Spleen (tissue), 11 donors: ENCODE measurements around the gene CARTPT. TPM values are rescaled to one million over a fixed set of nuclear protein-coding genes. Genes with fewer than 3 reads are reported as not detected.

ENCODE experiments used
- DNase-seq: peaks from one replicate; pipeline ENCODE4 v3.0.0-alpha.2; 2020
- H3K27ac ChIP-seq, 8 donors: fragments of 200-600 bp; sonication (generic) in 7 of 8; 1 replicate in 4 of 8; 2 replicates in 4 of 8; pipeline versions ENCODE4 v1.5.0 to v1.8.0; 2016 to 2021; ENCODE audit warnings: inconsistent platforms in 4 of 8, mild to moderate bottlenecking in 4 of 8, moderate library complexity in 1 of 8
- H3K27me3 ChIP-seq, 7 donors: fragments of 200-600 bp; sonication (generic) in 6 of 7; replicated peaks in 1 of 7; 1 replicate in 4 of 7; 2 replicates in 3 of 7; pipeline versions ENCODE4 v1.5.0 to v1.8.0; 2016 to 2021; ENCODE audit warnings: inconsistent platforms in 3 of 7, mild to moderate bottlenecking in 1 of 7
- H3K36me3 ChIP-seq, 6 donors: fragments of 200-600 bp; sonication (generic) in 5 of 6; 1 replicate in 4 of 6; 2 replicates in 2 of 6; pipeline versions ENCODE4 v1.5.0 to v1.8.0; 2016 to 2021; ENCODE audit warnings: inconsistent platforms in 2 of 6
- H3K4me1 ChIP-seq, 6 donors: fragments of 200-600 bp; sonication (generic) in 5 of 6; 1 replicate in 3 of 6; 2 replicates in 3 of 6; pipeline versions ENCODE4 v1.5.0 to v1.8.0; 2016 to 2021; ENCODE audit warnings: inconsistent platforms in 3 of 6
- H3K4me3 ChIP-seq, 8 donors: fragments of 200-600 bp; sonication (generic) in 7 of 8; 1 replicate in 4 of 8; 2 replicates in 4 of 8; pipeline versions ENCODE4 v1.5.0 to v1.8.0; 2016 to 2021; ENCODE audit warnings: inconsistent platforms in 4 of 8, mild to moderate bottlenecking in 4 of 8, moderate library complexity in 2 of 8
- H3K9me3 ChIP-seq, 8 donors: fragments of 200-600 bp; sonication (generic) in 7 of 8; 1 replicate in 4 of 8; 2 replicates in 4 of 8; pipeline versions ENCODE4 v1.5.0 to v1.8.0; 2016 to 2021; ENCODE audit warnings: inconsistent platforms in 4 of 8
- CTCF ChIP-seq, 11 experiments: fragments of 200-600 bp in 7 of 11; fragments of 450-650 bp in 4 of 11; sonication (generic) in 4 of 11; IDR thresholded peaks in 8 of 11; conservative IDR thresholded peaks in 3 of 11; 1 replicate in 7 of 11; 2 replicates in 4 of 11; pipeline versions ENCODE4 v1.4.0 to v1.8.0; 2016 to 2021; ENCODE audit warnings: antibody characterized with exemption in 11 of 11, inconsistent platforms in 4 of 11, mild to moderate bottlenecking in 1 of 11
- POLR2A ChIP-seq, 3 donors: fragments of 450-650 bp; IDR thresholded peaks; one replicate each; pipeline ENCODE4 v1.5.1; 2017; ENCODE audit warnings: antibody characterized with exemption in 3 of 3, mild to moderate bottlenecking in 1 of 3
- POLR2AphosphoS5 ChIP-seq, 3 donors: sonication (generic); formaldehyde crosslinking; IDR thresholded peaks; one replicate each; pipeline ENCODE4 v1.5.1; 2017; ENCODE audit warnings: antibody characterized with exemption in 3 of 3
- WGBS, 5 donors: extraction: QIAGEN DNeasy Blood & Tissue Kit in 3 of 5; methylation state at CpG; one replicate each; pipeline versions ENCODE4 v1.1.5 to v1.1.7; 2013 to 2018; 5-methylcytosine and 5-hydroxymethylcytosine counted together
- intact Hi-C: fragments of 100-400 bp; cut with DNase I; formaldehyde crosslinking; loops from one replicate; pipeline ENCODE4 v1.15.0; 2023; ENCODE audit warnings: low total_unique reads
- polyA plus RNA-seq, 3 donors: library from polyadenylated mRNA; stranded (reverse); fragments of 200-250 nt; gene quantifications; one replicate each; pipeline ENCODE4 v1.2.1, GENCODE V29; 2013
- total RNA-seq, 7 donors: library from RNA; depleted of rRNA in 3 of 7; stranded (reverse); fragments of >200 nt in 3 of 7; fragmentation: NEBNext Ultra II Directional in 4 of 7; extraction: Animal tissue kit (Norgen Biotek cat#: 25700) in 4 of 7; gene quantifications; one replicate each; pipeline versions ENCODE4 v1.1.0 to v1.2.1, GENCODE V29; 2016 to 2021
- donor health status: healthy with polysubstance abuse.
- donor health status: DM: no; HTN: no; CAD: no; lungs with moderate emphysema.
- donor health status: DM: no; HTN: no; CAD: no.
- donor health status: Bipolar disorder and iron deficiency.
- donor health status: healthy.
- donor health status: DM: no; HTN: no; CAD: no.
- donor health status: DM: yes; HTN: yes; CAD: no.

The CARTPT gene
- total and polyA plus RNA-seq, 10 donors, result not detected

- TF ChIP-seq POLR2AphosphoS5 (IDR thresholded peaks at IDR 0.05), result no peak
- no peak for TF ChIP-seq POLR2A (IDR thresholded peaks at IDR 0.05)
- Histone ChIP-seq H3K36me3 (no peaks in the 10 kb centered on the region), H3K27ac (no peak overlapping the region), H3K4me1 (no peaks in the 10 kb centered on the region), H3K4me3 (no peak overlapping the region), H3K27me3 (peaks cover 0 to 37% (median 0%) of the 10 kb centered on the region in 7 donors), H3K9me3 (peaks cover 0 to 28% (median 13%) of the 10 kb centered on the region in 8 donors)
- intact Hi-C loops, result no loop called here
- WGBS, 5 donors, result 64 to 80% (median 69%) methylated on average over 3 of the region's 3 CpGs
- no peak for DNase-seq
These were observed 37.8 kb upstream of the CARTPT start for GRCh38 chr5:71681296-71681695.

- Histone ChIP-seq H3K4me1 (no peaks in the 10 kb centered on the region), H3K36me3 (no peaks in the 10 kb centered on the region), H3K9me3 (peaks cover 0 to 31% (median 15%) of the 10 kb centered on the region in 8 donors), H3K27me3 (peaks cover 0 to 28% (median 0%) of the 10 kb centered on the region in 7 donors), H3K27ac (no peak overlapping the region), H3K4me3 (no peak overlapping the region)
- WGBS, 5 donors, result 79 to 94% (median 94%) methylated on average over 2 of the region's 2 CpGs
- TF ChIP-seq POLR2A (IDR thresholded peaks at IDR 0.05) (no peak), CTCF (IDR thresholded peaks at IDR 0.05 in 8 of 11, conservative IDR thresholded peaks at IDR 0.05 in 3 of 11) (no peak), POLR2AphosphoS5 (IDR thresholded peaks at IDR 0.05) (no peak)
- no peak for DNase-seq
- intact Hi-C loops, result no loop called here
These were observed 34.8 kb upstream of the CARTPT start for GRCh38 chr5:71684309-71684708.

GRCh38 chr5:71693828-71694427, 25.1 kb upstream of the CARTPT start:
- DNase-seq, result no peak
- WGBS, 5 donors, result 32 to 41% (median 37%) methylated on average over 7 of the region's 7 CpGs
- Histone ChIP-seq H3K36me3 (no peaks in the 10 kb centered on the region), H3K4me1 (peaks cover 0 to 7% (median 0%) of the 10 kb centered on the region in 6 donors), H3K27me3 (peaks cover 0 to 7% (median 0%) of the 10 kb centered on the region in 7 donors), H3K27ac (no peak overlapping the region), H3K4me3 (no peak overlapping the region), H3K9me3 (no peaks in the 10 kb centered on the region)
- TF ChIP-seq CTCF (IDR thresholded peaks at IDR 0.05 in 8 of 11, conservative IDR thresholded peaks at IDR 0.05 in 3 of 11), result no peak
- no peak for TF ChIP-seq POLR2A (IDR thresholded peaks at IDR 0.05)
- no peak for TF ChIP-seq POLR2AphosphoS5 (IDR thresholded peaks at IDR 0.05)
- intact Hi-C loops, result no loop called here

GRCh38 chr5:71695071-71695470, 24.0 kb upstream of the CARTPT start:
- TF ChIP-seq CTCF (IDR thresholded peaks at IDR 0.05 in 8 of 11, conservative IDR thresholded peaks at IDR 0.05 in 3 of 11), result no peak
- no peak for TF ChIP-seq POLR2AphosphoS5 (IDR thresholded peaks at IDR 0.05)
- TF ChIP-seq POLR2A (IDR thresholded peaks at IDR 0.05), result no peak
- Histone ChIP-seq H3K27ac (no peak overlapping the region), H3K4me3 (no peak overlapping the region), H3K36me3 (no peaks in the 10 kb centered on the region), H3K27me3 (peaks cover 0 to 7% (median 0%) of the 10 kb centered on the region in 7 donors), H3K4me1 (peaks cover 0 to 7% (median 0%) of the 10 kb centered on the region in 6 donors), H3K9me3 (no peaks in the 10 kb centered on the region)
- DNase-seq, result no peak
- intact Hi-C loops, result no loop called here
- WGBS, 5 donors, result 89 to 97% (median 95%) methylated on average over 7 to 8 of the region's 8 CpGs
